Heart right ventricle (tissue), 16 donors: ENCODE data around the gene PPCS. TPM values are rescaled to one million over a fixed set of nuclear protein-coding genes. Genes with fewer than 3 reads are reported as not detected.
A peak's percentile ranks its signal among the peaks of the same experiment; 100 is the strongest.

Source experiments
- ATAC-seq, 8 donors: fragments of 200-7000 bp; cut with Tn5 transposase; one replicate each; pipeline ENCODE4 v1.9.1; 2020; ENCODE audit warnings: mild to moderate bottlenecking in 8 of 8, moderate library complexity in 8 of 8, moderate number of reproducible peaks in 1 of 8
- DNase-seq, 2 donors: peaks; one replicate each; pipeline ENCODE4 v3.0.0-alpha.2; 2020
- H3K27ac ChIP-seq, 10 donors: fragments of 200-600 bp; sonication (generic) in 2 of 10; one replicate each; pipeline versions ENCODE4 v1.5.0 to v1.8.0; 2020 to 2022; ENCODE audit warnings: mild to moderate bottlenecking in 3 of 10
- H3K27me3 ChIP-seq, 7 donors: fragments of 200-600 bp; one replicate each; pipeline ENCODE4 v1.8.0; 2021 to 2022; ENCODE audit warnings: mild to moderate bottlenecking in 2 of 7
- H3K36me3 ChIP-seq, 9 donors: fragments of 200-600 bp; sonication (generic) in 1 of 9; one replicate each; pipeline versions ENCODE4 v1.5.0 to v1.8.0; 2020 to 2022; ENCODE audit warnings: mild to moderate bottlenecking in 2 of 9
- H3K4me1 ChIP-seq, 9 donors: fragments of 200-600 bp; sonication (generic) in 1 of 9; one replicate each; pipeline versions ENCODE4 v1.5.0 to v1.8.0; 2020 to 2022; ENCODE audit warnings: mild to moderate bottlenecking in 4 of 9
- H3K4me3 ChIP-seq, 10 donors: fragments of 200-600 bp; sonication (generic) in 2 of 10; one replicate each; pipeline versions ENCODE4 v1.5.0 to v1.8.0; 2020 to 2022; ENCODE audit warnings: mild to moderate bottlenecking in 7 of 10, moderate library complexity in 2 of 10
- H3K9me3 ChIP-seq, 11 donors: fragments of 200-600 bp in 10 of 11; sonication (generic) in 2 of 11; one replicate each; pipeline versions ENCODE4 v1.5.0 to v1.8.0; 2013 to 2022; ENCODE audit warnings: mild to moderate bottlenecking in 2 of 11, control low read depth in 1 of 11, moderate library complexity in 1 of 11
- CTCF ChIP-seq, 9 donors: fragments of 200-600 bp; sonication (generic) in 2 of 9; IDR thresholded peaks; one replicate each; pipeline versions ENCODE4 v1.5.0 to v1.8.0; 2021 to 2022; ENCODE audit warnings: antibody characterized with exemption in 9 of 9, mild to moderate bottlenecking in 5 of 9, moderate library complexity in 1 of 9
- WGBS, 2 donors: extraction: QIAGEN DNeasy Blood & Tissue Kit; methylation state at CpG; one replicate each; pipeline ENCODE4 v1.1.7; 2013; ENCODE audit warnings: inconsistent platforms in 1 of 2; 5-methylcytosine and 5-hydroxymethylcytosine counted together
- intact Hi-C, 10 donors: fragments of 100-400 bp; cut with DNase I; formaldehyde crosslinking; loops; one replicate each; pipeline versions ENCODE4 v1.11.1 to v1.14.2; 2022
- long read RNA-seq, 3 donors: library from polyadenylated mRNA; unstranded; transcript quantifications; one replicate each; pipeline ENCODE4 v2.0.0, GENCODE V29; 2020 to 2021
- polyA plus RNA-seq, 2 donors: library from polyadenylated mRNA; stranded (reverse); fragments of 200-250 nt; gene quantifications; one replicate each; pipeline ENCODE4 v1.2.3, GENCODE V29; 2013
- total RNA-seq, 10 donors: library from RNA; stranded (reverse); fragmentation: NEBNext Ultra II Directional in 3 of 10; extraction: Animal tissue kit (Norgen Biotek cat#: 25700) in 3 of 10; gene quantifications; one replicate each; pipeline versions ENCODE4 v1.2.1 to v1.2.4, GENCODE V29; 2021 to 2023
- donor health status: Arrhythmogenic right ventricular cardiomyopathy.
- donor health status: ischemic (EF 13 %, LVEDD 7.1; RV severe dilation, severe dysfunction).
- donor health status: healthy with polysubstance abuse.
- donor health status: DM: no; HTN: yes; CAD: no.
- donor health status: DM: no; HTN: no; CAD: no.
- donor health status: ischemic (EF 25% LVEDD 6.9; RV normal size, moderate dysfunction).
- donor health status: ischemic (EF 25% LVEDD 5.7; RV mildly dilated, moderate dysfunction).
- donor health status: healthy.
- donor health status: DM: yes; HTN: yes; CAD: no.
- donor health status: Ischemic cardiomyopathy.
- donor health status: ischemic (EF 35%, LVEDD 5.7; RV mildly dilated, moderate dysfunction).
- donor health status: nonischemic (EF 11% LVEDD 7.7; RV severe dilation, severe dysfunction).
- donor health status: DM: yes; HTN: yes; CAD: no.
- donor health status: PGD.
- donor health status: ischemic (EF 29% LVEDD 5.4; RV normal size, mild dysfunction).
- donor health status: nonischemic (EF 23%, LVEDD 6.1; RV moderate dilation, normal function).

Gene PPCS
- 10 to 100 TPM; 33.2 to 50.0 (median 40.1) TPM for total RNA-seq
- polyA plus RNA-seq, result 10 to 100 TPM; 43.5 to 45.8 TPM
- long read RNA-seq, donor 1, transcript PPCS-201 (3 exons, 984 nt), result minor isoform, 7 of 46 reads
- long read RNA-seq, donor 1, transcript PPCS-203 (3 exons, 1,431 nt), result major isoform, 30 of 46 reads
- long read RNA-seq, donor 1, partial matches to known transcripts, result 0 of 46 reads
- long read RNA-seq, donor 1, other reads (novel, unspliced or antisense), result 7 of 46 reads
- long read RNA-seq, donor 2, transcript PPCS-203 (3 exons, 1,431 nt), result major isoform, 36 of 52 reads
- long read RNA-seq, donor 2, transcript PPCS-201 (3 exons, 984 nt), result minor isoform, 13 of 52 reads
- long read RNA-seq, donor 2, partial matches to known transcripts, result 0 of 52 reads
- long read RNA-seq, donor 2, other reads (novel, unspliced or antisense), result 3 of 52 reads
- long read RNA-seq, donor 3, transcript PPCS-203 (3 exons, 1,431 nt), result major isoform, 83 of 91 reads
- long read RNA-seq, donor 3, partial matches to known transcripts, result 0 of 91 reads
- long read RNA-seq, donor 3, other reads (novel, unspliced or antisense), result 3 of 91 reads

- ATAC-seq (peak; percentile 95 to 98 (median 97)), DNase-seq (peak; percentile 83 to 93)
- WGBS, 2 donors, result 0% methylated on average over 48 to 66 of the region's 66 CpGs
- TF ChIP-seq CTCF (IDR thresholded peaks at IDR 0.05), result peak in 1 of 9 donors; percentile 19
- no peaks in the 10 kb centered on the region for H3K9me3 ChIP-seq
- H3K27me3 ChIP-seq, result no peaks in the 10 kb centered on the region
- H3K36me3 ChIP-seq, result peaks cover 0 to 39% (median 17%) of the 10 kb centered on the region in 9 donors
- intact Hi-C loops, result loop anchor here in 6 of 10 donors (2.0 to 10.0 kb wide), 3 partner anchors 119 to 121 kb away; partner anchors contain the start of gene FOXJ3 (in 6 of the 6)
- peaks cover 7 to 30% (median 21%) of the 10 kb centered on the region in 9 donors for H3K4me1 ChIP-seq
- peak within 1 kb of the TSS; percentile 78 to 96 (median 86) for H3K4me3 ChIP-seq
- peak within 1 kb of the TSS; percentile 92 to 99 (median 95) for H3K27ac ChIP-seq
Observed at GRCh38 chr1:42456010-42456753, at the start of gene PPCS, which contains the start of gene ZMYND12. Gene PPCS, plus strand, starts transcription at chr1:42456543. Its CDS starts 23 bp downstream, at chr1:42456566. Gene ZMYND12, minus strand, starts transcription at chr1:42456022. Its CDS starts 25 bp downstream, at chr1:42455997.

- H3K27me3 ChIP-seq, result no peaks in the 10 kb centered on the region
- TF ChIP-seq CTCF (IDR thresholded peaks at IDR 0.05), result no peak
- H3K36me3 ChIP-seq, result no peaks in the 10 kb centered on the region
- DNase-seq (no peak), ATAC-seq (no peak)
- no peak overlapping the region for H3K4me3 ChIP-seq
- H3K27ac ChIP-seq, result no peak overlapping the region
- 89% methylated on average over 17 of the region's 17 CpGs for WGBS, 2 donors
- intact Hi-C loops, result no loop called here
- H3K4me1 ChIP-seq, result peaks cover 0 to 22% (median 2%) of the 10 kb centered on the region in 9 donors
- no peaks in the 10 kb centered on the region for H3K9me3 ChIP-seq
Observed at GRCh38 chr1:42414551-42415496, 41.5 kb upstream of the PPCS start.

- no peaks in the 10 kb centered on the region for H3K9me3 ChIP-seq
- no peak overlapping the region for H3K4me3 ChIP-seq
- peaks cover 7 to 44% (median 12%) of the 10 kb centered on the region in 9 donors for H3K4me1 ChIP-seq
- TF ChIP-seq CTCF (IDR thresholded peaks at IDR 0.05), result no peak
- ATAC-seq (peak in 2 of 8 donors; percentile 44 to 57), DNase-seq (no peak)
- 40 to 53% methylated on average over 3 of the region's 3 CpGs for WGBS, 2 donors
- H3K27me3 ChIP-seq, result no peaks in the 10 kb centered on the region
- no peaks in the 10 kb centered on the region for H3K36me3 ChIP-seq
- intact Hi-C loops, result no loop called here
- H3K27ac ChIP-seq, result peak overlapping the region in 1 of 10 donors; percentile 19
Observed at GRCh38 chr1:42417166-42417565, 39.2 kb upstream of the PPCS start.
